GM12878 (cell line): ENCODE results near the gene NXN. TPM values are rescaled to one million over a fixed set of nuclear protein-coding genes. Genes with fewer than 3 reads are reported as not detected.

Experiments used
- ATAC-seq: fragments of 200-7000 bp; cut with Tn5 transposase; 3 replicates; pipeline ENCODE4 v1.9.1; 2020; ENCODE audit warnings: mild to moderate bottlenecking, moderate library complexity
- BruUV-seq: library from RNA; stranded (reverse); fragments of 400-500 nt; replicated peaks from 2 replicates; lab custom pipeline; 2021; lab: Mats Ljungman, UMichigan
- CTCF ChIA-PET: fragments of 300-600 bp; sonication (Branson Sonifier 250); formaldehyde crosslinking; extraction: SDS; loops from one replicate; lab custom pipeline; 2021; ENCODE audit warnings: inconsistent platforms; lab: Yijun Ruan, JAX
- POLR2A ChIA-PET: fragments of 350-600 bp; formaldehyde crosslinking; extraction: SDS; loops from one replicate; lab custom pipeline; 2021; ENCODE audit warnings: inconsistent platforms; lab: Charles Lee
- RAD21 ChIA-PET: fragments of 300-600 bp; sonication (Branson Sonifier 250); formaldehyde crosslinking; loops from one replicate; lab custom pipeline; 2023; ENCODE audit warnings: antibody characterized with exemption; ENCODE audit not compliant: unreplicated experiment; lab: Charles Lee
- SMC1A ChIA-PET: fragments of 300-600 bp; sonication (Branson Sonifier 250); formaldehyde crosslinking; loops from one replicate; lab custom pipeline; 2023; ENCODE audit not compliant: unreplicated experiment, uncharacterized antibody; lab: Charles Lee
- DNase-seq: peaks from one replicate; pipeline ENCODE4 v3.0.0-alpha.2; 2011; ENCODE audit warnings: low read depth, low spot score
- FAIRE-seq: peaks from 3 replicates; lab custom pipeline; 2011; peaks lifted over from hg19 to GRCh38; lab: Jason Lieb, UNC
- H2AFZ ChIP-seq: 2 replicates; pipeline ENCODE4 v1.6.0; 2011; ENCODE audit warnings: low read depth, low read length, control low read depth; ENCODE audit not compliant: control insufficient read depth
- H3K27ac ChIP-seq: 2 replicates; pipeline ENCODE4 v1.5.1; 2011; ENCODE audit warnings: control low read depth; ENCODE audit not compliant: control insufficient read depth, insufficient read depth
- H3K27me3 ChIP-seq, 2 experiments: replicated peaks in 1 of 2; 2 replicates each; pipeline versions ENCODE4 v1.6.0 to v1.6.1; 2011; ENCODE audit warnings: low read length in 1 of 2; ENCODE audit not compliant: control insufficient read depth in 2 of 2, insufficient read depth in 2 of 2
- H3K36me3 ChIP-seq, 2 experiments: 2 replicates each; pipeline ENCODE4 v1.5.1; 2011; ENCODE audit warnings: low read length in 1 of 2; ENCODE audit not compliant: control insufficient read depth in 2 of 2, insufficient read depth in 2 of 2
- H3K4me1 ChIP-seq: 2 replicates; pipeline ENCODE4 v1.6.1; 2011; ENCODE audit warnings: mild to moderate bottlenecking, low read length, moderate library complexity, mixed read lengths; ENCODE audit not compliant: control insufficient read depth, insufficient read depth
- H3K4me2 ChIP-seq: 2 replicates; pipeline ENCODE4 v1.6.0; 2011; ENCODE audit warnings: control low read depth; ENCODE audit not compliant: control insufficient read depth, insufficient read depth
- H3K4me3 ChIP-seq: fragments of 200-600 bp; sonication (generic); 2 replicates; pipeline ENCODE4 v1.5.1; 2016
- H3K79me2 ChIP-seq: 2 replicates; pipeline ENCODE4 v1.6.0; 2011; ENCODE audit warnings: low read length; ENCODE audit not compliant: control insufficient read depth, insufficient read depth
- H3K9ac ChIP-seq: 2 replicates; pipeline ENCODE4 v1.8.0; 2011; ENCODE audit warnings: low read length, control low read depth, mixed read lengths; ENCODE audit not compliant: control insufficient read depth, insufficient read depth
- H3K9me3 ChIP-seq: replicated peaks from 3 replicates; pipeline ENCODE4 v1.5.1; 2011; ENCODE audit warnings: mild to moderate bottlenecking, low read length; ENCODE audit not compliant: control insufficient read depth, insufficient read depth
- H4K20me1 ChIP-seq: 2 replicates; pipeline ENCODE4 v1.6.0; 2011; ENCODE audit not compliant: control insufficient read depth, insufficient read depth
- WGBS: methylation state at CpG from one replicate; pipeline ENCODE4 v1.1.6; 2016; ENCODE audit warnings: low lambda C conversion rate; ENCODE audit not compliant: insufficient replicate concordance, insufficient coverage; ENCODE audit errors: missing lambda C conversion rate; 5-methylcytosine and 5-hydroxymethylcytosine counted together
- in situ Hi-C: fragments of 300-500 bp; cut with MboI; formaldehyde crosslinking; loops from 9 replicates; pipeline ENCODE4 v1.14.3; 2018; ENCODE audit warnings: mixed read lengths
- intact Hi-C: fragments of 100-400 bp; cut with micrococcal nuclease; formaldehyde crosslinking; loops from one replicate; pipeline ENCODE4 v1.14.2; 2022; ENCODE audit not compliant: unreplicated experiment
- polyA plus RNA-seq, 11 experiments: library from polyadenylated mRNA; depleted of rRNA in 4 of 11; unstranded in 6 of 11; stranded (reverse) in 5 of 11; fragments of >200 nt; fragmentation: Nextera tagmentation in 4 of 11; fragmentation: Illumina TruSeq in 1 of 11; extraction: Ambion mirVana in 4 of 11; extraction: Trizol in 1 of 11; gene quantifications; 1 replicate in 1 of 11; 2 replicates in 10 of 11; pipeline versions ENCODE4 v1.2.1 to v1.2.3, GENCODE V29; 2011 to 2016; ENCODE audit warnings: inconsistent platforms in 2 of 11, missing spikeins in 2 of 11, low read depth in 1 of 11
- total RNA-seq, 4 experiments: library from RNA; depleted of rRNA in 3 of 4; stranded (reverse); fragments of >200 nt in 3 of 4; fragmentation: Illumina TruSeq in 1 of 4; extraction: Trizol in 1 of 4; gene quantifications; 2 replicates each; pipeline versions ENCODE4 v1.2.1 to v1.2.3, GENCODE V29; 2013 to 2021
- TF ChIP-seq, protein P1 (sequence below): IDR thresholded peaks from 2 replicates; pipeline ENCODE4 v1.6.1; 2012; ENCODE audit warnings: mild to moderate bottlenecking, low read depth, low read length
- TF ChIP-seq, protein P2 (sequence below): fragments of 450-650 bp; IDR thresholded peaks from 2 replicates; pipeline ENCODE4 v1.6.1; 2018; ENCODE audit warnings: borderline replicate concordance, mild to moderate bottlenecking; ENCODE audit not compliant: partially characterized antibody

Gene NXN
- total and polyA plus RNA-seq, 10 of the 15 experiments (the other 5 are each of a cell fraction or from before 2014, with no cell fraction given) = 0.04 to 1.2 (median 0.30) TPM

DNA sequence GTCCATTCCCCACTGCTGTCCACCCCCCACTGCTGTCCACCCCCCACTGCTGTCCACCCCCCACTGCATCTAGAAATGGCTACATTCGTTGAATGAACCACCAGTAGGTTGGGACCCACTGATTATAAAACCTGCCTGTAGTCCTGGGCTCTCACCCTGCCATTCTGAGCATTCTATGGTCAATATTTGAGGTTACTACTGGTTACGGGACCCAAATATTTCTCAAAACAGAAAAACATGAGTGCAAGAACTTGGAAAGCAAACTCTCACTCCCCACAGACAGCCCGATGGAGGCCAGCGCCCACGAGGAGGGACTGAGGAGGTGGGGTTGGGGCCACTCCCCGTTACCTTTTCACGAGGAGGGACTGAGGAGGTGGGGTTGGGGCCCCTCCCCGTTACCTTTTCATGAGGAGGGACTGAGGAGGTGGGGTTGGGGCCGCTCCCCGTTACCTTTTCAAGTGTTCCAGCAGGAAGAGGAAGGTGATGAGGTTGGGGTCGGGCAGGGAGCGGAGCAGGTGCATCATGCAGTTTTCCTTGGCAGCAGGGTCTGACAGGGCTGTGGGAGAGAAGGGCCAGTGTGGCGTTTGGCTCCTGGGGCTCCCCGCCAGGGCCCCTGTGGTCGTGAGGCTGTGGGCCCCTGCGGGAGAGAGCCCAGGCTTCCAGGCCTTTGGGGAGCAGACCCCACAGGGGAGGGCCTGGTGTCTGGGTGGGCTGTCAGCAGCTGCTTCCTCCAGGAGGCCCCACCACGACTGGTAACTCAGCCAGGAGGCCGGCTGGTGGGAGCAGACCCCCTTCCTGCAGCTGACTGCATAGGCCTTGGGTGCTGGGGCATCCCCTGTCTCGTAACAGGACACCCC is 29.9 kb upstream of the NXN start:
- BruUV-seq = no TSS peak
- Histone ChIP-seq H3K27ac (no peak overlapping the region), H3K9me3 (no peaks in the 10 kb centered on the region), H4K20me1 (no peaks in the 10 kb centered on the region), H2AFZ (no peak overlapping the region), H3K79me2 (no peaks in the 10 kb centered on the region), H3K4me3 (no peak overlapping the region), H3K9ac (no peak overlapping the region), H3K4me1 (no peaks in the 10 kb centered on the region), H3K4me2 (no peak overlapping the region), H3K36me3 (peaks cover 18 to 44% of the 10 kb centered on the region in 2 experiments), H3K27me3 (no peaks in the 10 kb centered on the region)
- ChIA-PET CTCF (no interaction called here), SMC1A (no interaction called here), POLR2A (no interaction called here), RAD21 (no interaction called here)
- in situ Hi-C loops = no loop called here
- ATAC-seq (no peak), DNase-seq (no peak), FAIRE-seq (no peak)
- TF ChIP-seq, protein P1, sequence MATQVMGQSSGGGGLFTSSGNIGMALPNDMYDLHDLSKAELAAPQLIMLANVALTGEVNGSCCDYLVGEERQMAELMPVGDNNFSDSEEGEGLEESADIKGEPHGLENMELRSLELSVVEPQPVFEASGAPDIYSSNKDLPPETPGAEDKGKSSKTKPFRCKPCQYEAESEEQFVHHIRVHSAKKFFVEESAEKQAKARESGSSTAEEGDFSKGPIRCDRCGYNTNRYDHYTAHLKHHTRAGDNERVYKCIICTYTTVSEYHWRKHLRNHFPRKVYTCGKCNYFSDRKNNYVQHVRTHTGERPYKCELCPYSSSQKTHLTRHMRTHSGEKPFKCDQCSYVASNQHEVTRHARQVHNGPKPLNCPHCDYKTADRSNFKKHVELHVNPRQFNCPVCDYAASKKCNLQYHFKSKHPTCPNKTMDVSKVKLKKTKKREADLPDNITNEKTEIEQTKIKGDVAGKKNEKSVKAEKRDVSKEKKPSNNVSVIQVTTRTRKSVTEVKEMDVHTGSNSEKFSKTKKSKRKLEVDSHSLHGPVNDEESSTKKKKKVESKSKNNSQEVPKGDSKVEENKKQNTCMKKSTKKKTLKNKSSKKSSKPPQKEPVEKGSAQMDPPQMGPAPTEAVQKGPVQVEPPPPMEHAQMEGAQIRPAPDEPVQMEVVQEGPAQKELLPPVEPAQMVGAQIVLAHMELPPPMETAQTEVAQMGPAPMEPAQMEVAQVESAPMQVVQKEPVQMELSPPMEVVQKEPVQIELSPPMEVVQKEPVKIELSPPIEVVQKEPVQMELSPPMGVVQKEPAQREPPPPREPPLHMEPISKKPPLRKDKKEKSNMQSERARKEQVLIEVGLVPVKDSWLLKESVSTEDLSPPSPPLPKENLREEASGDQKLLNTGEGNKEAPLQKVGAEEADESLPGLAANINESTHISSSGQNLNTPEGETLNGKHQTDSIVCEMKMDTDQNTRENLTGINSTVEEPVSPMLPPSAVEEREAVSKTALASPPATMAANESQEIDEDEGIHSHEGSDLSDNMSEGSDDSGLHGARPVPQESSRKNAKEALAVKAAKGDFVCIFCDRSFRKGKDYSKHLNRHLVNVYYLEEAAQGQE = no peak
- TF ChIP-seq, protein P2, sequence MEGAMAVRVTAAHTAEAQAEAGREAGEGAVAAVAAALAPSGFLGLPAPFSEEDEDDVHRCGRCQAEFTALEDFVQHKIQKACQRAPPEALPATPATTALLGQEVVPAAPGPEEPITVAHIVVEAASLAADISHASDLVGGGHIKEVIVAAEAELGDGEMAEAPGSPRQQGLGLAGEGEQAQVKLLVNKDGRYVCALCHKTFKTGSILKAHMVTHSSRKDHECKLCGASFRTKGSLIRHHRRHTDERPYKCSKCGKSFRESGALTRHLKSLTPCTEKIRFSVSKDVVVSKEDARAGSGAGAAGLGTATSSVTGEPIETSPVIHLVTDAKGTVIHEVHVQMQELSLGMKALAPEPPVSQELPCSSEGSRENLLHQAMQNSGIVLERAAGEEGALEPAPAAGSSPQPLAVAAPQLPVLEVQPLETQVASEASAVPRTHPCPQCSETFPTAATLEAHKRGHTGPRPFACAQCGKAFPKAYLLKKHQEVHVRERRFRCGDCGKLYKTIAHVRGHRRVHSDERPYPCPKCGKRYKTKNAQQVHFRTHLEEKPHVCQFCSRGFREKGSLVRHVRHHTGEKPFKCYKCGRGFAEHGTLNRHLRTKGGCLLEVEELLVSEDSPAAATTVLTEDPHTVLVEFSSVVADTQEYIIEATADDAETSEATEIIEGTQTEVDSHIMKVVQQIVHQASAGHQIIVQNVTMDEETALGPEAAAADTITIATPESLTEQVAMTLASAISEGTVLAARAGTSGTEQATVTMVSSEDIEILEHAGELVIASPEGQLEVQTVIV = no peak
- intact Hi-C loops = no loop called here
- WGBS = 77% methylated on average over 18 of the region's 19 CpGs
